GM21526 (cell line): ENCODE measurements around the gene PXMP4.
A peak's percentile ranks its signal among the peaks of the same experiment; 100 is the strongest.

Experiments used
- ATAC-seq: cut with Tn5 transposase; IDR thresholded peaks from one replicate; pipeline ENCODE4 v1.9.1; 2021; ENCODE audit warnings: moderate library complexity; ENCODE audit not compliant: unreplicated experiment, low FRiP score

The PXMP4 gene

DNA sequence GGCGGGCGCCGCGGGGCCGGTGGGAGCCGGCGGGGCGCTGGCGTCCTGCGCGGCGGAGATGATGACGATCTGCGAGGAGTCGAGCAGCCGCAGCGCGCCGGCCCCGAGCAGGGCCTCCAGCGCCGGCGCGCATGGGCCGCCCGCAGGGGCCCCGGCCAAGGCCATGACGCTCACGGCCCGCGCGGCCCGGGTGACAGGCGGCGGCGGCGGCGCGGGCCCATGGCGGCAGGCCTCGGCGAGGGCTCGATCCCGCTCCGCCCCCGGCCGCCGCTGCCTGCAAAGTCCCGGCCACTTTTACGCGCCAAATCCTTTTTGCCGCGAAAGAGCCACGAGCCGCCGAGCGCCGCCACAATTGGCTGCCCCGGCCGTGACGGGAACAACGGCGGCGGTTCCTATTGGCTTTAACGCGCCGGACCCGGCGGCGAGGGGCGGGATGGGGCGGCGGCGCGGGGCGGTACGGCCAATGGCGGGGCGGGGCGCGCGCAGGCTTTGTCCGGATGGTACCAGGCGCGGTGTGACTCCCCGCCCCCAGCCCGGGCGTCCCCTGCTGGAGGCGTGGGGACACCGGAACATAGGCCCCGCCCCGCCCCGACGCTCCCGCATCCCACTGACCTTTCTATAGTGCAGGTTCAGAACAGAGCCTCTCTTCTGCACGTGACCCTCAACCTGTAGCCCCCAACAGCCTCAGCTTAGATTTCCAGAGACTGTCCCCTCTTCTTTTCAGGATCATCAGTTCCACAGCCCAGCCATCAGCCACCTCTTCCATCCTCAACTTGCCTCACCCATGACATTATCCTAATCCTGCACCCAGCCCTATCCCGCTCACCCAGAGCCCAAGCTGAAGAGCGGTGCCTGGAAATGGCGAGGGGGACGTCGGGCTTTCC is 33.8 kb downstream of the PXMP4 start, which contains the start of gene E2F1:
Gene E2F1, minus strand, starts transcription at position 286 of the 884 bp plus-strand sequence. Its CDS starts 121 bp downstream, at position 165.
- ATAC-seq, result peak; percentile 62

GRCh38 chr20:33685328-33686099 is 34.6 kb downstream of the PXMP4 start:
- peak; percentile 36 for ATAC-seq

DNA sequence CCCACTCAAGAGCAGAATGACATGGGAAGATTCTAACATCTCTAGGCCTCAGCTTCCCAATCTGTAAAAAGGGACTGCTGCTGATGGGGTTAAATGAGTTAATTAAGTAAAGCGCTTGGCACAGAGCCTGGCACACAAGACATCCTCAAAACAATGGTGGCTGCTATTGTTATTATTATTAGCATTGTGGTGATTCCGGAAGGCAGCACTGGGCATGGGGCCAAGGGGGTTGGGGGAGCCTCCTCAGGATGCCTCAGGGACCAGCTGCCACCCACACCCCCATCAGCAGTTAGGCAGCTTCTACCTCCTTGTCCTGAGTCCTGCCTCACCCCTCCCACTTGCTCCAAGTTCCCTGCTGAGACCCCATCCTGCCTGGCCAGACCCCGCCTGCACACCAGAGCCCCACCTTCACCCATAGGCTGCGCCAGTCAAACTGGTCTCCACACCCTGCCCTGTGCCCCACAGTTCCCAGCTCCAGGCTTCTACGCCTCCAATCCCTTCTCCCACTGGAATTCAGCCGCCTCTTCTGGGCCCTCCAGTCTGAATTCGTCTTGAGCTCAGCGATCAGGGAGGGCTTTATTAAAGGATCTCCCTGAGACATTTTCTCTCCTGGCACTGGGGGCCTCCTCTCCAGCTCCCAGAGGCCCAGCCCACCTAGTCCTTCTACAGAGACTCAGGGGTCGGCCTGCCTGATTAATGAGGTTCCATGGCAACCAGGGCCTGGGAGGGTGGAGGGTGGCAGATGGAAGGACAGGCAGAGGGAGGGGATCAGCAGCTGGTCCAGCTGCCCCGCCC is 35.4 kb downstream of the PXMP4 start:
- no peak for ATAC-seq

DNA sequence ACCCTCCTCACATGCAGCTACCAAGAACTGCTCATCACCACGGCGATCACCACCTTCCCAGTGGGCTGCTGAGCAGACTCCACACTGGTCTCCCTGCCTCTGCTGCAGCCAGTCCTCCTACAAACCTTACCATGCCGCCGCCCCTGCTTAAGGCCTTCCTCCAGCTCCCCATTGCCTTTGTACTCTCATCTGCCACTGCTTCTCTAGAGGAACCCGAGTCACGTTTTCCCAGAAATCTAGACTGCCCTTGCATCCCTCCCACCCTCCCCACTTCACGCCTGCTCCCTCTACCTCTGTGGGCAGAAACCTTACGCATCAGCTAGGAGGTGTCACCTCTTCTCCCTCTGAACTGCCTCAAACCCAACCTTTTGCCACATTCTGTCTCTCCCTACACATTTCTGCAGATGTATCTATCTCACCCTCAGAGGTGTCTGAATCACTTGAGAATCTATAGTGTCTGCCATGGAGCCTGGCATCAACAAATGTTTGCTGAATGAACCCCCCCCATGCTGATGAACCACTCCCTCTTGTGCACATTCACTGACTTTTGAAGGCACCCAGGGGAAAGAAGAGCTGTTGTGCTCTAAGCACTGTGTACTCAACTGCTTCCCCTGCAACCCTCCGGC is 38.3 kb downstream of the PXMP4 start:
- no peak for ATAC-seq

DNA sequence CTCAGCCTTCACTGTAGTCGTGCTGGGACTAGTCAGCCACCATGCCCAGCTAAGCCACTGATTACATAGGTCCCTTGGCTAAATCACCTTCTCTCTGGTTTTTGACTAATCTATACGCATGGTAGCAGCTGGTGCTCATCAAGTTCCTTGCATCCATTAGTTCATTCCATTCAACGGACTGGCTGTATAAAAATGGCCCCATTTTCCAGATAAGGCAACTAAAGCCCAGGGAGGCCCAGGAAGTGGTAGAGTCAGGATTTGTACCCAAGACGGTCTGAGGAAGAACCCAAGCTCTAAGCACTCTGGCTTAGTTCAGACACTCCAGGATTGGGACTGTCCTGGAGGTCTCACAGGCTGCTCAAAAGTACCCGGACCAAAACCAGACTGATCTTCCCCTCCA is 38.8 kb downstream of the PXMP4 start:
- ATAC-seq, result no peak

GRCh38 chr20:33680686-33681085 is 39.4 kb downstream of the PXMP4 start:
- ATAC-seq, result no peak

GRCh38 chr20:33679758-33680485 is 40.2 kb downstream of the PXMP4 start:
- no peak for ATAC-seq

DNA sequence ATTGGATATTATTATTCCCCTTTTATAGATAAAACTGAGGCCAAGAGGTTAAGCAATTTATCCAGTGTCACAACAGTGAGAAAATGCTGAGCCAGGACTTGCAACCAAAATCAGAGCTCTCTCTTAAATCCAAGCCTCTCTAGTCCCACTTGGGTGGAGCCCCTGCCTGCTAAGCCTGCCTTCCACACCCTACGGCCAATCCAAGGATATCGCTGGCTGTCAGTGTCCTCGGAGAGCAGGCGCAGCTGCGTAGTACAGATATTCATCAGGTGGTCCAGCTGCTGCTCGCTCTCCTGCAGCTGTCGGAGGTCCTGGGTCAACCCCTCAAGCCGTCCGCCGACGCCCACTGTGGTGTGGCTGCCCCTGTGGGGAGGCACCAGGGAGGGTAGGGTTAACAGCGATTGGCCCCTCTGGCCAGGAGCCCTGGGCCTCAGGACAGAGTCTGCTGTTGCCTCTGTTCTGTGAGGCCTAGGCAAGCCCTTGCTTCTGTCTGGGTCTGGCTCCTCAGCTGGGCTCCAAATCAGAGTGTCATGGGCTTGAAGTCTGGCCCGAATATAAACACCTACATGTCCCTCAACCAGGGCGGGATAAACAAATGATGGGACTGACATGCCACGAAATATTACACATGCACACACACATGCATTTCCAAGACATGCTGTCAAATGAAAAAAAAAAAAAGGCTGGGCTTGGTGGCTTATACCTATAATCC is 42.0 kb downstream of the PXMP4 start:
- ATAC-seq, result no peak

DNA sequence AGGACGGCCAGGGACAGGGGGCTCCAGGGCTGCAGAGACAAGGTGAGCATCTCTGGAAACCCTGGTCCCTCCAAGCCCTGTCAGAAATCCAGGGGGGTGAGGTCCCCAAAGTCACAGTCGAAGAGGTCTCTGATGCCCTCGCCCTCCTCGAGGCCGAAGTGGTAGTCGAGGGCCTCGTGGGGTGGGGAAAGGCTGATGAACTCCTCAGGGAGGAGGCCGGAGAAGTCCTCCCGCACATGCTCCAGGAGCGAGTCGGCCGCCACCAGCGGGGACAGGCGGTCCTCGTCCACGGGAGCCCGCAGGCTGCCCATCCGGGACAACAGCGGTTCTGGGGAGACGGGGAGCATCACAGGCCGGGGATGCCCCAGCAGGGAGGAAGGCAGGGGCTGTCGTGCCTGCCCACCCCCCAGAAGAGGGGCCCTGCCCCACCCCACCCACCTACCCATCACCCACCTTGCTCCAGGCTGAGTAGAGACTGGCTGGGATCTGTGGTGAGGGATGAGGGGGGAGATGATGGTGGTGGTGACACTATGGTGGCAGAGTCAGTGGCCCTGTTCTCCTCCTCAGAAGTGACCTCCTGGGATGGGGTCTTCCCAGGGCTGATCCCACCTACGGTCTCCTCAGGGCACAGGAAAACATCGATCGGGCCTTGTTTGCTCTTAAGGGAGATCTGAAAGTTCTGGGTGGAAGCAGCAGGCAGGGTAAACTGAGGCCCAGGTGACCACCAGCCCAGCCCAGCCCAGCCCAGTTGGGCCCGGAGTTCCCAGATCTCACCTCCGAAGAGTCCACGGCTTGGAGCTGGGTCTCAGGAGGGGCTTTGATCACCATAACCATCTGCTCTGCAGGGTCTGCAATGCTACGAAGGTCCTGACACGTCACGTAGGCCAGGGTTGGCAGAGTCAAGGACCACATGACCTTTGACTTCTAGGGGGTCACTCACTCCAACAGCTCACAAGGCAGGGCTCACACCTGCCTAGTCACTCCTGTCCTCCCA is 43.2 kb downstream of the PXMP4 start:
- no peak for ATAC-seq

DNA sequence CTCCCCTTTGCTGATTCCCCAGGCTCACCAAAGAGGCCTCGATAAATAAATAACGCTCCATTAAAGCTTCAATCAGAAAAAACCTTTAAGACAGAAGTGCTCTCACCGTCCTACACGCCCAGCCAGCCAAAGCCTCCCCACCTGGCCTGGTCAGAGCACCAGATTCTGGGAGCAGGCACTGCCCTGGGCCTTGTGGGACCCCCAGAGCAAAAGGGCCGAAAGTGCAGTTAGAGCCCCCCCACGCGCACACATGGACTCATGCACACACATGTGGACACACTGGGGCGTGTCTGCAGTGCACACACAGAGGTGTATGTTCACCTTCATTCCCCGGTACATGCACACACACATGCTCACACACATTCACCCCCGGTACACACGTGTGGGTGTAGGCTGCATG is 44.0 kb downstream of the PXMP4 start:
- ATAC-seq, result no peak

DNA sequence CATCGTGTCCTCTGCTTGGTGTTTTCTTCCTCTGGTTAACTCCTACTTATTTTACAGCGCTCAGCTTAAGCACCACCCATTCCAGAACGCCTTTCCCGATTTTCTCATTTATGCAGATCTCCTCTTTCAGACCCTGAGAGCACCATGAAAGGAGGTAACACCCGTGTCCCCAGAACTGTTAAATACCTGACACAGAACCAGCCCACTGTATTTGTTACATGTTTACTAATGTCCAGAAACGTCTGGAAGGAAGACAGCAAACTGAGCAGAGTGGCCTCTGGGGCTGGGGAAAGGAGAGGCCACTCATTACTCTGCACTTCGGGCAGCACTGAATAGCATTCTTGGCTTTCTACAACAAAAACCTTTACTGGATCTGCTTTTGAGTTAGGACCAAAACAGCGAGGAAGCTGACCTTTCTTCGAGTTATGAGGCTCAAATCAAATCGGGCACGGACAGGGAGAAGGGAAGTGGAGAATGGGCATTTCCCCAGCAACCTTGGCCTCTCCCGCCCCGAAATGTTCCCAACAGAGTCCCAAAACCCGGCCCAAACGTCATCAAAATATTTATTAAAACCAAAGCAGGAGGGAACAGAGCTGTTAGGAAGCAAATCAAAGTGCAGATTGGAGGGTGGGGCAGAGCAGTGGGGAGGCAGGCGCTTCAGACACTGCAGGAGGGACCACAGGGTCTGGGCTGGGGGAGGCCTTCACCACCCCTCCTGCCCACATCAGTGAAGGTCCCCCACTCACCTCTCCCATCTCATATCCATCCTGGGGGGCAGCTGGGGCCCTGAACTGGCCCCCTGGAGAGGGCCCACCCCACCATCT is 44.8 kb downstream of the PXMP4 start:
- no peak for ATAC-seq

GRCh38 chr20:33674294-33675135 is 45.6 kb downstream of the PXMP4 start, which contains the start of gene NECAB3:
Gene NECAB3, minus strand, starts transcription at chr20:33674428. Its CDS starts 76 bp downstream, at chr20:33674352.
- peak; percentile 48 for ATAC-seq

DNA sequence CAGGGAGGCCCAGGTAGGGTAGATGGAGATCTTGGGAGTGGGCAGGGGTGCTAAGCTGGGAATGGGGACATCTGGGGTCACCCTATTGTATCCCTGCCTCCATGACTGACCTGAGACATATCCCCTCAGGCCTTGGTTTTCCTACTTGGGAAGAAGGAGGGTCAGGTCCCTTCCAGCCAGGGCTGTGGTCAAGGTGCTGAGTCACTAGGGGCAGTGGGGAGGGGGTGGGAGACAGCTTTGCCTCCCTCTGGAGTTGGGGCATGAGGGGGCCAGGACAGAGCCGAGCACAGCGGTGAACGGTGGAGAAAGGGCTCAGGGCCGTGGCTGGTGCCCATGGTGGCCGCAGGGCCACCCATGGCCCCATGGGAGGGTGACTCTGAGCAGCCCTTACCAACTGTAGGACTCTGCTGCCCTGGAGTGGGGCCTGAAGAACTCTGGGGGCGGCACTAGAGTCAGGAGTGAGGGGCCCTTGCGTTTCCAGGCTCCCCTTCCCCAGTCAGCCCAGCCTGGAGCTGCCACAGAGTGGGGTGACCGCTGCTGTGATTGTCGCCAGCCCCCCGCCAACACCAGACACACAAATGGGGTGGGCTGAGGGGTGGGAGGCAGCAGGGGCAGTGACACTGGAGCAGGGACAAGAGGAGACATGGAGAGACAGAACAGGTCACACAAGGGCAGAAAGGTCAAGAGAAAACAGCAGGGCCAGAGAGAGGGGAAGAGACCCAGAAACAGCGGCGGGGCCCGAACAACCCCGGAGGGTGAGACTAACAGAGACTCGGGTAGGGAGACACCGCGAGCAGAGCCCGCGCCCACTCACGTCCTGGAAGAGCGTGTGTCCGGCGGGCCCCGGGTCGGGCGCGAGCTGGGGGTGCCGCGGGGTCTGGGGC is 46.5 kb downstream of the PXMP4 start:
- ATAC-seq, result no peak

GRCh38 chr20:33673114-33673409 is 47.0 kb downstream of the PXMP4 start:
- no peak for ATAC-seq

DNA sequence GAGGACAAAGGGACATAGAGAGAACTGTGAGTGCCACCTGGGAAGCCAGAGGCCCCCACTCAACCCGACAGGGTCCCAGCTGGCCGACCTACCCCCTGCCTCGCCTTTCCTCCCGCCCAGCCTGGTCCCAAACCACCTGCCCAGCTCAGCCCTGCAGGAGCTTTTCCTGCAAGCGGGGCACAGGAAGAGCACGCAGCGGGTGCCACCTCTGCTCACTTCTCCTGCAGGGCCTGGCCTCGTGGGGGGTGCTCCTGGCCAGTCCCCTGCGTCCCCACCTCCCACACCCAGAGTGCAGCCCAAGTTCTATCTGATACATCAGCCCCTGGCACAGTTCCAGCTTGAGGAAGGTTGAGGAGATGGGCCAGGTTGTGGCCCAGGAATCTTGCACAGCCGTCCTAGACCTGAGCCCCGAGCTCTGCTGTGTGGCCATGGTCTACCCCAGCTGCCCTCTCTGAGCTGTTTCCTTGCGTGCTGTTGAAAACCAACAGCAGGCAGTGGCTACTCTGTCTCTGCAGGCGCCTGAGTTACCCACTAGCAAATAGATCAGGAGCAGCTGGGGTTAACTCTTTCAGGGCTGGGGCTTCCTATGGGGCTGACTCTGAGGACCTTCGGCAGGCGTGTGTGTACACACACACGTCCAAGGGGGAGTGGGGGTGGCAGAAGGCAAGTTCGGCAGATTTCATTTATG is 47.5 kb downstream of the PXMP4 start:
- no peak for ATAC-seq
